GM18507 (cell line): ENCODE measurements around the gene EVA1A.

Source experiments
- DNase-seq: peaks from one replicate; pipeline ENCODE4 v3.0.0; 2011; ENCODE audit warnings: low read depth; ENCODE audit not compliant: insufficient read length; ENCODE audit errors: extremely low spot score
- FAIRE-seq: peaks from 2 replicates; lab custom pipeline; 2011; peaks lifted over from hg19 to GRCh38; lab: Jason Lieb, UNC

Gene EVA1A

DNA sequence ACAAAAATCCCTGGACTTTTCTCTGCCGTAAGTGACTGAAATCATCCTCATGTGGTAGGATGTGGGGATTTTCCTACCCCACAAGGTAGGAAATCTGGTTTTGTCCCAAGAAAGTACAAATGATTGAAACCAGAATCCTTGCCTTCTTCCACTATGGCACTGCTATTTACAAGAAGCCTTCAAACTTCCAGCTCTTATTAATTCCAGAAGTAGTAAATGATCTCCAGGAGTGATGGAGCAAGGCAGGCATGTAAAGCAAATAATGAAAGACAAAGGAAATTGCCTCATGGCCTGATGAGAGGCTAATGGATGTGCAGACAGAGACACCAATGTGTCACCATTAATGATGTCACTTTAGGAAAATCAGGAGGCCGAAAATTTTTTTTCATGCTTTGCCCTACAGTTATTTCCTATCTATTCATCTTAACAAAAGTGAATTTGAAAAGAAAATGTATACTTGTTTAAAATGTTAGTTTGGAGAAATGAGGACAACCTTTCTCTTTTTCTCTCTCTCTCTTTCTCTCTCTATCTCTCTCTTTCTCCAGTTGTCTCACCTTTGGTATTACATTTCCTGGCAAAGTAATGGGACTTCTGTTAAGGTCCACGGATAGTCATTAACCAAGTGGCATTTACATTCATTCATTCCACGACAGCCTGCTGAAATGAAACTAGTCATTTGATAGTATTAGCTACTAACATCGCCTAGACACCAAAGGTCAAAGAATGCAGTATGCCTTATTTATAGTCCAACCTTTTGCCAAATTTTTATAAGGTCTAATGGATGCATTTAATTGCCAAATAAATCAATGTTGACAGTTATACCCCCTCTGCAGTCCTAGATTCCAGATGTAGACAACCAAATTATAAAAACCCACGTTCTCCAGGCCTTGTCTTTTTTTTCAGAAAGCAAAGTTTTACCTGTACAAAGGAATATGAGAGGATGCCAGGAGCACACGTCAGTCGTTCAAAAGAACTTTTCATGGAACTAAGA, 5.0 kb upstream of the EVA1A start:
- FAIRE-seq (no peak), DNase-seq (no peak)

DNA sequence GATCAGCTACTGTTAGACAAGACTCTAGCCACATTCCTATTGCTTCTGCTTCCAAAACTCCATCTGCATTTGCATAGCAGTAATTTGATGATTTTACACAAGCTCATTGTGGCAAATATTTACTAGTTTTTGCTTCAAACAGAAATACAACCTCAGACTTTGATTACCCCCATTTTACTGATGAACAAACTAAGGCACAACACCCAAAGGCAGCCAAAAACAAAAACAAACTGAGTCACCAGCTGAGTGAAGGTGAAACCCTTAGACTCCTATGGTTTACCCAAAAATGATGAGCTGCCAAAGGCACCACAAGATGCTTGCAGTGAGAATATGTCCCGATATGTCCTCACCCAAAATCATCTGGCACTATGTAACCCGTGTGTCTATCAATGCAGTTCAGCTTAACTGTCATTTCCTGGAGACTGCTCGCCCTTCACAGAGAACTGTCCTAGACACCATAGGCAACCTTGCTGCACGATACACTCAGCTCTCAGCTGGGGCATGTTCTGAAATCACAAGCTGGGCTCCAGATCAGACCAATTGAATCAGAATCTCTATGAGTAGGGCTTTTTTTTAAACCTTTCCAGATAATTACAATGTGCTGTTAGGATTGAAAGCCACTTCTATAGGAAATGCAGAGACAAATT, 4.1 kb upstream of the EVA1A start:
- DNase-seq (no peak), FAIRE-seq (no peak)

DNA sequence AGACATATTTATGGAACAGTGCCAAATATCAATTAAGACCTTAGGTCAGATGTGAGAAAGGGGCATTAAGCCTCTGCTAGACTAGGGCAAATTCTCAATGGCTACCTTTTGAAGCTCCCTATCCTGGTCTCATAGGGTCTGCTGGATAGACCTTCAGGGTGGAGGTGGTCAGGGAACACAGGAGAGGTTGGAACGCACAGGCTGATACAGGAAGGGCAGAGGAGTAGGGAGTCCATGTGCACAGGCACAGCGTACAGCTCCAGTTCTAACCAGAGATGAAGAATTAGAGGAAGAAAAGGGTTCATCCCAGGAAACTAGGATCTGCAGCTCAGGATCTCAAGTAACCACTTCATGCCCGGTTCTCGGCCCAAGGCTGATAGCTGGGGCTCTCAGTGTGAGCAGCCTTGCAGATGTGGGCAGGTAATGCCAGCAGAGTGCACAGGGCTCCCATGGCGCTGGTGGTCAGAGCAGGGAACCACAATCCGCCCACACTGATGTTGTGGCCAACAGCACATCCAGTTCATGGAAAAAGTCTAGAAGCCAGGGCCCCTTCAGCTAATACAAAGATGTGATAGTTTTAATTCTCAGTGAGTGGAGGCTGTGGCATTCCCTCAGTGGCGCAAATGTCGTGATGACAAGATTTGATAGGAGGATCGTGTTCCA, 3.4 kb upstream of the EVA1A start:
- DNase-seq (no peak), FAIRE-seq (no peak)

DNA sequence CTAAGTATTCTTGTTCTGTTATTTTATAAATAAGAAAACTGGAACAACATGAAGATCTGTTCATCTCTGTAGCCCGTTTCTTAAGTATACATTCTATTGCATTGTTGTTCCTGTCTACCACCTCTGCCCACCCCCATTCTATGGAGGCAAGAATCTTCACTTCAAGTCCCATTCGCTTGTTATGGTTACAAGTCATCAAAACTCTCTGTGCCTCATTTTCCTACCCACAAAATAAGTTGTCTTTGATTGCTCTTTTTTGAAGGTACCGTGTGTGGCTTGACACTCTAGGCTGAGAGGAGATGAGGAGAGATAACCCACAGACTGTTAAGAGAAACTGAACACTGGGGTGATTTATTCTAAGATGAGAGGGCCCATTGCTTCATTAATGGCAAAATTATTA, 2.9 kb upstream of the EVA1A start:
- DNase-seq (no peak), FAIRE-seq (no peak)

DNA sequence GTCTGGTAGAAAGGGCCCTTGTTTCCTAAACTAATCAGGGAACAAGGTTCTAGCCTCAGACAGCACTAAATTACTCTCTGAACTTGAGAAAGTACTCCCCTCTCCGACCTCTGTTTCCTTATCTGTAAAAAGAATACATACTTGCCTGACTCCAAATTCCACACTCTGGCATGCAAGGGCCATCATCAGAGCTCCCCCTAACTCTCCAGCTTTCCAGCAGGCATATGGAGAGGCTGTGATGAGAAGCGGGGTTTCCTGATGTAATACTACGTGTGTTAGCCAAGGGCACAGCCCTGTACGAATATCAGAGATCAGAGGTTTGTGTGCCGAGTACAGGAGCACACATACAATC, 1.8 kb upstream of the EVA1A start:
- DNase-seq (no peak), FAIRE-seq (no peak)

DNA sequence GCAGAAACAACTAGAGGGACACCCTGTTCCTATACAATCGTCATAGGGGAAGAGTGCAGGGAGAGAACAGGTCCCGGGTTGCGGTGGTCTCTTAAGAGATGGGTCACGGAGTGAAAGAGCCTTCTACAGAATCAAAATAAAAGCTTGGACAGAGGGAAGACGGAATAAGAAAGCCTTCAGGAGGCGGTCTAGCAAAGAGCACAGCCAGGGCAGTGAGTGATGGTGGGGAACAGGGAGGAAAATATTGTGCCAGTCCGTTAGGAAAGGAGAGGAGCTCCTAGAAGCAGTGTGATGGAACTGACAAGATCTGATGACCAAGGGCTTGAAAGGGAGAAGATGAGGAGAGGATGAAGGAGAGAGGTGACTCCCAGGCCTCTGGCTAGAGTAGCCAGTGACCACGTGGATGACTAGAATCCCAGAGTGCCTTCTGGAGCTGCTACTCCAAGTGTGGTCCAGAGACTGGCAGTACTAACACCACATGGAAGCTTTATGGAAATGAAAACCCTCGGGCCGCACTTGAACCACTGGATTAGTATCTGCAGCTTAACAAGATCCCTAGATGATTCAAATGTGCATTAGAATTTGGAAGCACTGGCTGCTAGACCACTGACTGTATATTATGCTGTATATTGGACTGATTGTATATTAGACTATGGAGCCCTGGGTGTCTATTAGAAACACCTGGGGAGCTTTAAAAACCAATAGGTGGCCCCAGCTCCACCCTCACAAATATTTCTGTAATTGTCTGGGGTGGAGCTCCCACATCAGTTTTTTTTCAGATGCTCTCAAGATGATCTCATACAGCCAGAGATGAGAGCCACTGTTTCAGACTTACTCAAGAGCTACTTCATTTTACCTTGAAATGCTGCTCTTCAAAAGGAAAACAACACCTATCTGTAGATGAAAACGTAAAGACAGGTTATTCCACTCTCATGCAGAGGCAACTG, 1.1 kb upstream of the EVA1A start:
- FAIRE-seq (no peak), DNase-seq (no peak)

DNA sequence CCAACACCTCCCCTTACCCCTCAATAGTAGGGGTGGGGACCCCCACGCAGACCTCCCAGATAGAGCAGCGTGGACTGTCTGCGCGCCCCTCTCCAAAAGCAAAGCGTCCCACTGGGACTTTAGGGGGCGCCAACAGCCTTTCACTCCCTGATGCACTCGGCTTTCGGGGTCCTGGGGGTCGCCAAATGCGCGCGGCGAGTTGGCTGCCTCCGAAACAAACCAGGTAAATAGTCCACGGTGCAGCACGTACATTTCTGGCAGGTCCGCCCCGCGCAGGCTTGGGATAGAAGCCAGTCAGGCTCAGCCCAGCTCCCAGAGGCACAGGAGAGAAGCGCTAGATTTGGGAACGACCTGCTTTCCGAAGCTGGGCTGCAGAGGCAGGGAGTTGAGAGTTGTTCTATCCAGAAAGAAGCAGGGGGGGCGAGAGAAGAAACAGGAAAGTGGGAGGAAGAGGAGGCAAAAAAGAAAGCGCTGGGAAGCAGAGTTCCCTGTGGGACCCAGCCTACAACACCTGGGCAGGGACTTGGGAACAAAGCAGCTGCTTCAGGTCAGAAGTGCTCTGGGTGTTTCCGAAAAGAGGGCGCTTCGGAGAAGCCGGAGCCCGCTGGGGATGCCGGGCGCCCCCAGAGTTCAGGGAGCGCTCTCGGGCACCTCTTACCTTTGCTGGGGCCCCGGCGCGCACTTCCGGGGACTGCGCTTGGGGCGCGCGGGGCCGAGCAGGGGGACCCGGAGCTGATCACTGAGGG, 544 bp downstream of the EVA1A start:
- no peak for DNase-seq

DNA sequence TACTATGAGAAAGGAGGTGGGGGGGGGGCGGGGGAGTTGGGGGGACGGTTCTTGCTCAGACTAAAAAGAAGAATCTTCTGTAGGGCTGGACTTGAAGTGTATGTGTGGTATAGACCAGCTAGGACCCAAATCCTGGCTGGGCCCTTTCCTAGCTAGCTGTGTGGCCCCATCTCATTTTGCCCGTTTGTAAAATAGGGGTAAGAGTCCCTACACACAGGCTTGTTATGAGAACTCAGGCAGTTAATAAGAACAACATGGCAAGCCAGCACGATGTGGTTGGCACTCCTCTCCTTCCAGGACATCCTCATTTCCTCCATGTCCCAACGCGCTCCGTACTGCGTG, 1.1 kb downstream of the EVA1A start:
- DNase-seq (no peak), FAIRE-seq (no peak)

More for the DNA sequence above, 544 bp downstream of the EVA1A start:
- FAIRE-seq, result no peak

DNA sequence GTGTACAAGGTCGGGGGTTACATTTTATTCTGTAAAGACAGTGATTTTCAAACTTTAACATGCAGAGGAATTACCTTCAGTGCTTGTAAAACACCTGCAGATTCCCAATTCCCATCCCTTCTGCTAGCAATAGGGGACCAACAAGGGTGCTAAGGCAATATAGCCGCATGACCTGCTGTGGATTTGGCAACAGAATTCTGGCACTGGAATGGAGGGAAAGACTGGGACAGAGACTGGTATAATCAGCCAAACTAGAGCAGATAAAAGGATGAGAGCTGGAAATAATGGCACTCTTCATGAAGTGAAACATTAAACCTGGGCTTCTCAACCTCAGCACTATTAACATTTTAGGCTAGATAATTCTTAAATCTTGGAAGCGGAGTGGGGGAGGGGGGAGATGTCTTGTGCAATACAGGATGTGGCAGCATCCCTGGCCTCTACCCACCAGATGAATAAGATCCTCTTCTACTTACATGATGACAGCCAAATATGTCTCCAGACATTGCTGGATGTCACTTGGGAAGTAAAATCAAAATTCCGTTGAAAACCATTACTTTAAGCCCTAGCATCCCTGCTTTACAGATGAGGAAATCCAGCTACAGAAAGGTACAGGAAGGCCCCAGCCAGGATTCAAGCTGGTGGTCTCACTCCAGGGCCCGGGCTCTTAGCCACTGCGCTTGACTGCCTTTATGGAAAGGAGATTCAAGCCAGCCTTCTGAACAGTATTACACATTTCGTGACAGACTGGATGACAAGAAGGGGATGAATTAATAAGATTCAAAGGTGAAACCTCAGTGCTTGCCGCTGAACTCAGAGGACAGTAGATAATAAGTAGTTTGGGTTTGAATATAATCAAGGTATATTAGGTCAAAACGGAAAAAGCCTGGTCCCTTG, 1.7 kb downstream of the EVA1A start:
- FAIRE-seq (no peak), DNase-seq (no peak)

DNA sequence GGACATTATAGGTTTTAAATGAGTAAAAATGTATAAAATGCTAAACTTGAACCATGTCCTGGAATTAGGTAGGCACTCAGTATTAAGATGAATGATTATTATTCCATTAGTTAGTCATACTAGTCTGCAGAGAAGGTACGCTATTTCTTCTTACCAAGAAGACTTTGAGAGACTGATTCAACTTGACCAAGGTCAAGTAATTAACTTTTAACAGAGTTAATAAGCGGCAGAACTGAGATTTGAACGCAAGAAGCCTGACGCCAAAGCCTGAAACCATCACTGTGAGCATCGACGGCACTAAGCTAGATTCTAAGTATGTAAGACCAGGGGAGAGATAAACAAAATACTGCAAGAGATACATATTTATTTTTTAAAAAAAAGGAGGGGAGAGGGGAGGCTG, 2.6 kb downstream of the EVA1A start:
- FAIRE-seq (no peak), DNase-seq (no peak)

DNA sequence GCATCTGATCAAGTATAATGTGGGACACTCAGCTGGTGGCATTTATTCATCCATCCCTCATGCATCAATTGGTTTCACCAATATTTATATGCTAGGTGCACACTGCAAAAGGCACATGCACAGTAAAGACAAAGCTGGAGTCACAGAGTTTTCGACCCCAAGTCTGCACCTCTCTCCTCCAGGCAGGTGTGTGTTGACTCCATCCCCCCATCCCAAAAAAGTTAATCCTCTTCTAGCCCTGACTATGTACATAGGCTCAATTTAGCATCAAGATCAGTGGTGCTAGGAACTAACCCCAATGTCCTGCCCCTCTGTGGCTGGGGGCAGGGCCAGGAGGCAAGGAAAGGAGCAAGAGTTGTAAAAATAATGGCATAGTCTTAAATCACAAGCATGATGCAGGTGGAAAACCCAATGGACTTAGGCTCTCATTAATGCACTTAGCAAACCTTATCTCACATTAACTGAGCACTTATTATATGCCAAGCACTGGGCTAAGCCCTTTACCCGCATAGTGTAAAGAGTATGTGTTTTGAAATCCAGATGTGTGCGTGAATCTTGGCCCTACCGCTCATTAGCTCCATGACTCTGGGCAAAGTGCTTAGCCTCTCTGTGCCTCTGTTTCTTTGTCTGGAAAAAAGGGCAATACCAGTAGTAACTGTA, 3.1 kb downstream of the EVA1A start:
- no peak for DNase-seq
- no peak for FAIRE-seq

DNA sequence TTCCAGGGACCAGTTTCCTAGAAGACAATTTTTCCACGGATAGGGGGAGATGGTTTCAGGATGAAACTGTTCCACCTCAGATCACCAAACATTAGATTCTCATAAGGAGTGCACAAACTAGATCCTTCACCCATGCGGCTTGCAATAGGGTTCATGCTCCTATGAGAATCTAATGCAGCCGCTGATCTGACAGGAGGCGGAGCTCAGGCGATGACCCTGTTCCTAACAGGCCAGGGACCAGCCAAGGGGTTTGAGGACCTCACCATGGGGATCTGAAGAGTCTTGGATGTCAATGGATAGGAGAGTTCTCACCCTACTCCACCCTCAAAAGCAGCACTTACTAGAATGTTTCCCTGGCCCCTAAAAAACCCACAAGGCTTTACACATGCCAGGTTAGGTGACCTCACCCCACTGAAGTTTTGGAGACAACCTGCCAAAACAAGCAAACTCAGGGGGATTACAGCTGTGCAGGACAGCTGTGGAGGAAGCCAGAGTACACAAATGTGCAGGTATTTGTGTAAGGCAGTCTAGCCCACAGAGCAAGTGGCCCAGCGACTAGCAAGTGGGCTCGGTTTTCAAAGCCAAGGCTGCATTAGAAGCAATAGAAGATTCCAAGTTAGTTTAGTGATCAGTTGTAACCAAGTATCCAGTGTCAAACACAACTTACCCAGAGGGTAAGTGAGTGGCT, 3.9 kb downstream of the EVA1A start:
- FAIRE-seq, result no peak

DNA sequence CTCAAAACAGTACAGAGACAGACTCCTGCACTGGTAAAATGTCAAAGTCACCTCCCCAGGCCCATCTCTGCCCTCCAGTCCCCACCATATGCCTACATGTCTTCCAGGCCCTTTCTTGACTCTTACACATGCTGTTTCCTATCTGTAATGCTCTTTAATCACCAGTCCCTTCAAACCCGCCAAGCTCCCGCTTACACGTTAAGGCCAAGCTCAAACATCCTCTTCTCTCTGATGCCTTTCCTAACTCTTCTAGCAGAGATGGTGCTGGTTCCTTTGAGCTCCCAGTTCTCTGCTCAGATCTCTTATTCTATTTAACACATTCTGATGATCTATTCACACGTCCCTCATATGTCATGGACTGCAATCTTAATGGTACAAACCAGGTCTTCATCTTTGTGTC, 5.0 kb downstream of the EVA1A start:
- no peak for DNase-seq
- no peak for FAIRE-seq

More for the DNA sequence above, 3.9 kb downstream of the EVA1A start:
- DNase-seq, result no peak

DNA sequence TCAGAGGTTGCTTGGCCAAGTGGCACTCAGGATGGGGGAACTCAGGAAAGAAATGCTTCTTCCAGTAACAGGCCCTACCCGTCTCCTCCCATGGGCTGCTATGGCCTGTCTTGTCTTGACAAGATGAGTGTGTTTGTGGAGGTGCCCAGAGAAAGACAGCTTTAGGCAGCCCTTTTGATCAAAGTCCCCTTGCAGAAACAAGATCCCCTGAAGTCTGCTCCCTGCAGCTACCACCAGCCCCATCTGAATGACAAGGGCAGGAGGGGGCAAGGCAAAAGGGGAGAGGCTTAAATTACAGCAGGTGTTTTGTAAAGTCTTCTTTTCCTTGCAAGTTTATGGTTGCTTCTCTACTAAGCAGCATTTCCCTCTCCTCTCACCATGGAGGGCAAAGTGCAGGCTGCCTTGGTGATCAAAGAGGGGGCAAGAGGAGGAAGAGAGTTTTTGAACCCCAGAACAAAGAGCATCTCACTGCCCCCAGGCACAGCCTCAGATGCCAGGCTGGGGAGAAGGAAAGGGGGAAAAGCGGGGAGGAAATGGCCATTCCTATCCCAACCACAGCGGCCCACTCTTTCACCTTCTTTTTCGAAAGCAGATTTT, 6.7 kb downstream of the EVA1A start:
- no peak for DNase-seq
- FAIRE-seq, result no peak

DNA sequence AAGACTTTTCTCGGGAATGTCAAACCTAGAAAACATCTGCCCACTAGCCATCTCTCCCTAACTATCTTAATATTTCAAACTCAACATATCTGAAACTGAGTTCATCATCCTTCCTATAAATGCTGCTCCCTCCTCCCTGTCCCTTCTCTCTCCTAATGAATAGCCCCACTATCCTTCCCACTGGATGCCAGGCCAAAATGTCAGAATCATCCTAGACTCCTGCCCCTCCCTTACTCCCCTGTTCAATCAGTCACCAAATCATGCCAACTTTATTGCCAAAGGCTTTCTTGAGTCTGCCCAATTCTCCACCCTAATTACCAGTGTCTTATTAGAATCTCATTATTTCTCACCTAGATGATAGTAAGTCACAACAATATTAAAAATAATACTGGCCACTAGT, 8.5 kb downstream of the EVA1A start:
- FAIRE-seq, result no peak
- no peak for DNase-seq

DNA sequence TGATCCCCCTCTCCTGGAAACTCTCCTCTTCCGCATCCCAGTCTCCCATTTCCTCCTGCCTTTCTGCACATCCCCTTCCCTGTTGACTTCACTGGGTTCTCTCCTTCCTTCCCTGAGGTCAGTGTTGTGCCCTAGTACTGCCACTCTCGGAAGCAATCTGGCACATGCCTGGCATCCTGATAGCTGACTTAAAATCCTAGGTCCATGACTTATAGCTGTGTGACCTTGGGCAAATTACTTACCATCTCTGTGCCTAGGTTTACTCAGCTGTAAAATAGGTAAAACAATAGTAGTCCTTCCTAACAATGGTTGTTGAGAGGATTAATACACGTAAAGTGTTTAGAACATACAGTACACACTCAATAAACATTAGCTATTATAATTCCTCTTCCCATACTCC, 9.3 kb downstream of the EVA1A start:
- FAIRE-seq, result no peak

More for the DNA sequence above, 9.3 kb downstream of the EVA1A start:
- DNase-seq, result no peak
